ENCODE data around the gene STIM1. TPM values are rescaled to one million over a fixed set of nuclear protein-coding genes. Genes with fewer than 3 reads are reported as not detected.
A peak's percentile ranks its signal among the peaks of the same experiment; 100 is the strongest.

STIM1 gene
- polyA plus RNA-seq, 4 donors = 33.6 to 40.7 (median 37.5) TPM

DNA sequence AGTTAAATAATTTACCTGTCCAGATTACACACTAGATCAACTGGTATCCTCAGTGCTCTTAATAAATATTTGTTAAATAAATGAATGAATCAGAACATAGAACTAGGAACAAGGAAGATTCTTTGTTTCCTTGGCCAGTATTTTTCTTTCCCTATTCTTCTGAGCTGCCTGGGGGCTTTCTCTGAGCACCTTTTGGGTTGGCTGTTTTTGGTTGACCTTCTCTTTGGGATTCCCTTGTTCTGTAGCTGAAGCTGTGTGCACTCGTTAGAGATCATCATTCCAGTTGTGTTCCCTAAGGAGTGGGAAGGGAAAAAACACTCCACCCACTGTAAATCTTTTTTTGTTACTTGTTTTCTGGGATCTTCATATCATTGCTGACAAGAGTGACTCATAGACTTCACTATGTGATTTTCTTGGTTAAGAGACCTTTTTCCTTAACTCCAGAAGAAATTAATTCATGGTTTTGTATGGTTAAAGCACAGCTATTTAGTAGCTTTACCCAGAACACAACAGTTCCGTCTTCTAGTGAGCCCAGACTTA, 84.3 kb downstream of the STIM1 start:
- DNase-seq (ENCODE audit: low read depth in 4 of 4, low spot score in 2 of 4) = no peak

GRCh38 chr11:3942160-3942955, 86.9 kb downstream of the STIM1 start:
- no peak for DNase-seq (ENCODE audit: low read depth in 4 of 4, low spot score in 2 of 4)

GRCh38 chr11:3942956-3943497, 87.6 kb downstream of the STIM1 start:
- DNase-seq (ENCODE audit: low read depth in 4 of 4, low spot score in 2 of 4) = no peak

DNA sequence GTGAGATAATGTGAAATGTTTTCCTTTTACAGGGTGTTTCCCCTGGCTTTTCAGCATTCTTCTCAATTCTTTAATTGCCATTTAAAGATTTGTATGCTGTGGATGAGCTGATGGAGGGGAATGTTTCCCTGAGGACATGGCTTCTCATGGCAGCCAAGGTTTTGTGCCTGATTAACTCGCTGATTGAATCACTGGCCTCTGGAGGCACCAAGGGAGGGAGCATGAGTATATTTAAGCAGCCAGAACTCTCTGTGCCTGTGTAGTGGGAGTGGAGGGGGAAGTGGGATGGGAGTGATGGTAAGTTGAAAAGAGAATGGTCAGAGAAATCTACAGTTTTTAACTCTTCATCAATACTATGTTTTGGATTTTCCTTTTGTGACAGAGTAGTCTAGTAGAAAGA, 88.7 kb downstream of the STIM1 start:
- DNase-seq (ENCODE audit: low read depth in 4 of 4, low spot score in 2 of 4) = no peak

GRCh38 chr11:3946455-3947017, 91.1 kb downstream of the STIM1 start:
- DNase-seq (ENCODE audit: low read depth in 4 of 4, low spot score in 2 of 4) = no peak

DNA sequence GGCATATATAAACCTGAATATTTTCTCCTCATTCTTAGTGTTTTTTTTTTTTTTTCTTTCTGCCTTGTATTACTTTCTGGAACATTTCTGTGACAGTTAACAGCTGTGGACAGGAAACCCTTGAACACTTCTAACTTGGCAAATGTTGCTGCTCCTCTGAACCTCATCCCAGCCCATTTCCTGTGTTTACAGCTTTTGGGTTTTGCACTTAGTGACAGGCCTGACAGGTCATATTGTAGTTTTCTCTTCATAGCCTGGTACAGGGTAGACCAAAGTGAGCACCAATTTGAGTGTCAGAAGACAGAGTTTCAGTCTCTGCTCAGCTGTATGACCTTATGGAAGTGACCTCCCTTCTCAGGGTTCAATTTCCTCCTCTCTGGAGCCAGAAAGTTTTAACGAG, 91.6 kb downstream of the STIM1 start:
- peak; percentile 53 to 76 (median 60) for DNase-seq (ENCODE audit: low read depth in 4 of 4, low spot score in 2 of 4)

DNA sequence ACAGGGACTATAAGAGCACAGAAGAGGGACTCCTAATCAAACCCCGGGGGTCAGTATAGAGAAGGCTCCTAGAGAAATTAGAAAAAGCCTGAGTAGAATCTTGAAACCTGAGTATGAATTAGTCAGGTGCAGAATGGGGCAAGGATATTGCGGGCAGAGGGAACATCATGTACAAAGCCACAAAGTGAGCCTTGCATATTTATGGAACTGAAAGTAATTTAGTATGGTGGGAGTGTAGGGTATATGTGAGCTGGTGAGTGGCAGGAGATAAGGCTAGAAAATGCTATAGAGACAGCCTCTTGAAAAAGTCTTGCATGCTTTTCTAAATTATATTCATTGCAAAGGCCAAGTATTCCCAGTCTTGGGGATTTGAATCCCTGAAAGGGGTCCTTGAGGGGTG, 93.7 kb downstream of the STIM1 start:
- DNase-seq (ENCODE audit: low read depth in 4 of 4, low spot score in 2 of 4) = no peak

DNA sequence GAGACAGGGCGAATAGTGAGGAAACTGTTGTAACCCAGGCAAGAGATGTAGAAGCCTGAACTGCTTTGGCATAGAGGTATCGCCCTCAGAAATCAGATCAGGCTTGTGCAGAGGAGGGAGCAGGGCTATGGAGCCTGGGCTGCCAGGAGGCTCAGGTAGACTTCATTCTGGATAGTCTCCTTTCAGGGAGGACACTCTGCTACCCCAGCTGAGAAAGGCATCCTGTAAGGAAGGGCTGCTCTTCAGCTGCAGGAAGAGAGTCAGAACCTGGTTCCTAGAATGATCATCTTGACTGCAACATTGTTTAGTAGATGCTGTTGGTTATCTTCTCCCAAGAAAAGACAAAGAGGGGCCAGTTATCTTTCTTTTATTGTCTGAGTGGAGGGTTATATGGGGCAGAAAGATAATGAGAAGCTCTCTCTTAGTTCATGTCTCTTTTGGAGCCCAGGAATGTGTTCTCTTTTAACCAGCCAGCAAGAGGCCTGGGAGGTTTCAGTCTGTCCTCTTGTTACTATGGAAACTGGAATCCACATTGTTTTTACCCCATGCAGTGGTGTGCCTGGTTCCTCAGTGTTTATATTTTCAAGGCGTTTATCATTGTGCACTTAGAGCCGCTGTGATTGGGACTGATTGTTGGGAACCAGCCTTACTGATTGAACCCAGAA, 95.7 kb downstream of the STIM1 start:
- no peak for DNase-seq (ENCODE audit: low read depth in 4 of 4, low spot score in 2 of 4)

GRCh38 chr11:3952715-3953114, 97.3 kb downstream of the STIM1 start:
- no peak for DNase-seq (ENCODE audit: low read depth in 4 of 4, low spot score in 2 of 4)

- DNase-seq (ENCODE audit: low read depth in 4 of 4, low spot score in 2 of 4) = no peak
Observed at GRCh38 chr11:3953327-3953726, 97.9 kb downstream of the STIM1 start.

DNA sequence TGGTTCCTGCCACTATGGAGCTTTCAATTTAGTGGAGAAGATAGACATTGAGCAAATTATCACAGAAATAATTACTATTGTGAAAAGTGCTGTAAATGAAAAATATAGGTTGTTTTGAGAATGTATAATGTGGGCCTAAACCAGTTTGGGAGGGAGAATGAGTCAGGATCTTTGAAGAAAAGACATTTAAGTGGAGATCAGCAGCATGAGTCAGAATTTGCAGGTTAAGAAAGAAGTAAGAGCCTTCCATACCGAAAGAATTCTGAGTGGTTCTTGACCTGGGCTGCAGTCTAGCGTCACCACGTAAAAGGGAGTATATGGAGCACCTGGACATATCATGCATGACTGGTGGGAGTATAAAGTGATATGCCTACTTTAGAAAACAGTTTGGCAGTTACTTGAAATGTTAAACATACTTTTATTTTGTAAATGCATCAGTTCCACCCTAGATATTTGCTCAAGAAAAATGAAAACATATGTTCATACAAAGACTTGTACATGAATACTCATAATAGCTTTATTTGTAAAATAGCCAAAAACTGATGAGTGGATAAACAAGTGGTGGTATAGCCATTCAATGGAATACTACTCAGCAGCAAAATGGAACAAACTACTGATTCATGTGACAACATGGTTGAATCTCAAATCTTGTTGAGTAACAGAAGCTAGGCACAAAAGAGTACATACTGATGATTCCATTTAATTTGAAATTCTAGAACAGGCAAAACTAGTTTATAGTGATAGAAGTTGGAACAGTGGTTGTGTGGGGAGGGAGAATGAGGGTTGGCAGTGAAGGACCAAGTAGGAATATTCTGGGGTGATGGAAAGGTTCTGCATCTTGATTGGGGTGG, 99.2 kb downstream of the STIM1 start:
- no peak for DNase-seq (ENCODE audit: low read depth in 4 of 4, low spot score in 2 of 4)

DNA sequence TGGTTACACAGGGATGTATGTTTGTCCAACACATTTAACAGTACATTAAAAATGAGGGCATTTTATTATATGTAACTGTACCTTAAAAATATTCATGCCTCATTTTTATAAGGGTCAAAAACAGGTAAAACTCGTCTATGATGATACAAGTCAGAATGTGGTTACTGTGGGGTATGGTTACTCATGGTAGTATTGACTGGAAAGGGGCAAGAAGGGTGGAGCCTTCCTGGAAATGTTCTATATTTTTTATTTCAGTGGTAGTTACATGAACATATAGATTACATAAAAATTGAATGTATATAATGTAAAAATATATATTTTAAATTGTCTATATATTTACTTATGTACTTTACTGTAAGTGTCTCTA, 99.8 kb downstream of the STIM1 start:
- no peak for DNase-seq (ENCODE audit: low read depth in 4 of 4, low spot score in 2 of 4)

GRCh38 chr11:3956038-3956437, 100.6 kb downstream of the STIM1 start:
- no peak for DNase-seq (ENCODE audit: low read depth in 4 of 4, low spot score in 2 of 4)

DNA sequence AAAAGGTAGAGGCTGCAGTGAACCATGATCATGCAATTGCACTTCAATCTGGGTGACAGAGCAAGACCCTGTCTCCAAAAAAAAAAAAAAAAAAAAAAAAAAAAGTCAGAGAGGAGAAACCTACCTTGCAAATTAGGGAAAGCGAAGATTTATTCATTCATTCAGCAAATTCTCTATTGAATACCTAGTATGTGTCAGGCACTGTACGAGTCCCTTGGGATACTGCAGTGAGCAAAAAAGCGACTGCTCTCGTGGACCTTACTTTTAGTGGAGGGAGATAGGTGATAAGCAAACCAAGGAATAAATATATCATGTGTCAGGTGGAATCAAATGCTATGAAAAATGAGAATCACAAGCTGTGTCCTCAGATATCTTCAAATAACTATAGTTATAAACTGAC, 101.3 kb downstream of the STIM1 start:
- DNase-seq (ENCODE audit: low read depth in 4 of 4, low spot score in 2 of 4) = no peak

DNA sequence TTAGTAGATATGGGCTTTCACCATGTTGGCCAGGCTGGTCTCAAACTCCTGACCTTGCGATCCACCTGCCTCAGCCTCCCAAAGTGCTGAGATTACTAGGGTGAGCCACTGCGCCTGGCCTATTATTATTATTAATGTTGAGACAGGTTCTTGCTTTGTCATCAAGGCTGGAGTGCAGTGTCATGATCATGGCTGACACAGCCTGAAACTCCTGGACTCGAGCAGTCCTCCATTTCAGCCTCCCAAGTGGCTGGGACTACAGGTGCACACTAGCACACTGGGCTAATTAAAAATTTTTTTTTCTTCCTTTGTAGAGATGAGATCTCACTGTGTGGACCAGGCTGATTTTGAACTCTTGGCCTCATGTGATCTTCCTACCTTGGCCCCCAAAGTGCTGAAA, 102.0 kb downstream of the STIM1 start:
- DNase-seq (ENCODE audit: low read depth in 4 of 4, low spot score in 2 of 4) = no peak

- DNase-seq (ENCODE audit: low read depth in 4 of 4, low spot score in 2 of 4) = no peak
Observed at GRCh38 chr11:3958281-3958680, 102.8 kb downstream of the STIM1 start.

GRCh38 chr11:3959015-3959902, 103.8 kb downstream of the STIM1 start:
- no peak for DNase-seq (ENCODE audit: low read depth in 4 of 4, low spot score in 2 of 4)

DNA sequence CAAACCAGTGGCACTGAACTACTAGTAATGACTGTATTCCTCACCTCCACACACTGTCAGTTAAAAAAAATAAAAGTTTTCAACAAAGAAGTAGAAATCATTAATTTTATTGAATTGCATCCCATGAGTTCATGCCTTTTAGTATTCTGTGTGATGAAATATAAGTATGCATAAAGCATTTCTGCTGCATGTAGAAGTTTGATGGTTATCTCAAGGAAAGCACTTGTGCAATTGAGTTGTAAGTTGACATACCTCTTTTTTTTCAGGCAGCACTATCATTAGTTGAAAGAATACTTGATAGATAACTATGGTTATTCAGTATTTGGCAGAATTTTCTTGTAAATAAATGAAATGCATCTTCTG, 104.4 kb downstream of the STIM1 start:
- no peak for DNase-seq (ENCODE audit: low read depth in 4 of 4, low spot score in 2 of 4)

DNA sequence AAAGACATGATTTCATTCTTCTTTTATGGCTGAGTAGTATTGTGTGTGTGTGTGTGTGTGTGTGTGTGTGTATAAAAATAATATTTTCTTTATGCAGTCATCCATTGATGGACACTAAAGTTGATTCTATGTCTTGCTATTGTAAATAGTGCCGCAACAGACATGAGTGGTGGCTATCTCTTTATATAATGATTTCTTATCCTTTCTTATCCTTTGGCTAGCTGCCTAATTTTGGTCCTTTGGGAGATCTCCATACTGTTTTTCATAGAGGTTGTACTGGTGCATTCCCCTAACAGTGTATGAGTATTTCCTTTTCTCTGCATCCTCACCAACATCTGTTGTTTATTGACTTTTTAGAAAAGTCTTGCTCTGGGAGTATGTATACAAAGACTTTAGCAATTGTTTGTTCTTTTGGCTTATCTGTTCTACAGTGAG, 107.0 kb downstream of the STIM1 start:
- no peak for DNase-seq (ENCODE audit: low read depth in 4 of 4, low spot score in 2 of 4)

GRCh38 chr11:3964056-3964455, 108.6 kb downstream of the STIM1 start:
- no peak for DNase-seq (ENCODE audit: low read depth in 4 of 4, low spot score in 2 of 4)

Data from left renal cortex interstitium (tissue), 4 donors.